Vagina (tissue), 2 donors: ENCODE results near the gene HPN. TPM values are rescaled to one million over a fixed set of nuclear protein-coding genes. Genes with fewer than 3 reads are reported as not detected.

Experiments used
- DNase-seq, 2 donors: peaks; one replicate each; pipeline ENCODE4 v3.0.0-alpha.2; 2017; ENCODE audit errors: extremely low spot score in 2 of 2
- H3K27ac ChIP-seq: fragments of 200-600 bp; sonication (generic); one replicate; pipeline ENCODE4 v1.5.1; 2019
- H3K27me3 ChIP-seq: fragments of 200-600 bp; sonication (generic); one replicate; pipeline ENCODE4 v1.5.1; 2019
- H3K36me3 ChIP-seq, 2 donors: fragments of 200-600 bp; sonication (generic); one replicate each; pipeline ENCODE4 v1.5.1; 2017 to 2019
- H3K4me1 ChIP-seq: fragments of 200-600 bp; sonication (generic); one replicate; pipeline ENCODE4 v1.5.1; 2019
- H3K4me3 ChIP-seq, 2 donors: fragments of 200-600 bp; sonication (generic); 1 replicate in 1 of 2; 2 replicates in 1 of 2; pipeline ENCODE4 v1.5.1; 2016 to 2019
- H3K9me3 ChIP-seq: fragments of 200-600 bp; sonication (generic); one replicate; pipeline ENCODE4 v1.5.1; 2019
- CTCF ChIP-seq, 3 experiments: fragments of 450-650 bp in 2 of 3; fragments of 200-600 bp in 1 of 3; sonication (generic) in 1 of 3; IDR thresholded peaks; one replicate each; pipeline ENCODE4 v1.5.1; 2017 to 2019; ENCODE audit warnings: antibody characterized with exemption in 3 of 3, mild to moderate bottlenecking in 2 of 3, moderate library complexity in 2 of 3
- POLR2A ChIP-seq, 2 donors: fragments of 450-650 bp; IDR thresholded peaks; one replicate each; pipeline ENCODE4 v1.6.1; 2017; ENCODE audit warnings: antibody characterized with exemption in 2 of 2, mild to moderate bottlenecking in 2 of 2, moderate library complexity in 2 of 2
- POLR2AphosphoS5 ChIP-seq, 2 donors: sonication (generic); formaldehyde crosslinking; IDR thresholded peaks; one replicate each; pipeline ENCODE4 v1.9.0; 2017; ENCODE audit warnings: antibody characterized with exemption in 2 of 2, mild to moderate bottlenecking in 2 of 2, low read depth in 1 of 2; ENCODE audit not compliant: insufficient read depth in 1 of 2
- intact Hi-C: fragments of 100-400 bp; cut with DNase I; formaldehyde crosslinking; loops from one replicate; pipeline ENCODE4 v1.15.1; 2023
- total RNA-seq: library from RNA; depleted of rRNA; stranded (reverse); fragments of >200 nt; gene quantifications from one replicate; pipeline ENCODE4 v1.2.3, GENCODE V29; 2016

The HPN gene
- total RNA-seq, 1 donor from 2014 or later = not detected

- H3K27me3 ChIP-seq = no peaks in the 10 kb centered on the region
- H3K4me3 ChIP-seq = no peak overlapping the region
- intact Hi-C loops = no loop called here
- no peak overlapping the region for H3K27ac ChIP-seq
- TF ChIP-seq CTCF (IDR thresholded peaks at IDR 0.05) = no peak
- no peak for TF ChIP-seq POLR2AphosphoS5 (IDR thresholded peaks at IDR 0.05; ENCODE audit: insufficient read depth in 1 of 2, low read depth in 1 of 2)
- TF ChIP-seq POLR2A (IDR thresholded peaks at IDR 0.05) = no peak
- no peaks in the 10 kb centered on the region for H3K4me1 ChIP-seq
- H3K9me3 ChIP-seq = no peaks in the 10 kb centered on the region
- no peaks in the 10 kb centered on the region for H3K36me3 ChIP-seq
- DNase-seq = no peak
Measured at GRCh38 chr19:35070471-35070870, 28.9 kb downstream of the HPN start.

GRCh38 chr19:35073516-35073915 lies 32.0 kb downstream of the HPN start:
- Histone ChIP-seq H3K4me3 (no peak overlapping the region), H3K27ac (no peak overlapping the region), H3K27me3 (no peaks in the 10 kb centered on the region), H3K9me3 (no peaks in the 10 kb centered on the region), H3K4me1 (no peaks in the 10 kb centered on the region), H3K36me3 (no peaks in the 10 kb centered on the region)
- intact Hi-C loops = no loop called here
- no peak for TF ChIP-seq CTCF (IDR thresholded peaks at IDR 0.05)
- no peak for TF ChIP-seq POLR2A (IDR thresholded peaks at IDR 0.05)
- TF ChIP-seq POLR2AphosphoS5 (IDR thresholded peaks at IDR 0.05; ENCODE audit: insufficient read depth in 1 of 2, low read depth in 1 of 2) = no peak
- no peak for DNase-seq

GRCh38 chr19:35073941-35074340 lies 32.4 kb downstream of the HPN start:
- H3K4me1 ChIP-seq = no peaks in the 10 kb centered on the region
- intact Hi-C loops = no loop called here
- no peak overlapping the region for H3K4me3 ChIP-seq
- no peaks in the 10 kb centered on the region for H3K36me3 ChIP-seq
- no peak for DNase-seq
- no peaks in the 10 kb centered on the region for H3K27me3 ChIP-seq
- no peak for TF ChIP-seq POLR2AphosphoS5 (IDR thresholded peaks at IDR 0.05; ENCODE audit: insufficient read depth in 1 of 2, low read depth in 1 of 2)
- TF ChIP-seq CTCF (IDR thresholded peaks at IDR 0.05) = no peak
- TF ChIP-seq POLR2A (IDR thresholded peaks at IDR 0.05) = no peak
- H3K27ac ChIP-seq = no peak overlapping the region
- no peaks in the 10 kb centered on the region for H3K9me3 ChIP-seq

GRCh38 chr19:35074426-35075201 lies 33.1 kb downstream of the HPN start:
- no peak for DNase-seq
- Histone ChIP-seq H3K4me1 (no peaks in the 10 kb centered on the region), H3K9me3 (no peaks in the 10 kb centered on the region), H3K4me3 (no peak overlapping the region), H3K27ac (no peak overlapping the region), H3K27me3 (no peaks in the 10 kb centered on the region), H3K36me3 (no peaks in the 10 kb centered on the region)
- TF ChIP-seq POLR2A (IDR thresholded peaks at IDR 0.05) (no peak), POLR2AphosphoS5 (IDR thresholded peaks at IDR 0.05; ENCODE audit: insufficient read depth in 1 of 2, low read depth in 1 of 2) (no peak), CTCF (IDR thresholded peaks at IDR 0.05) (no peak)
- intact Hi-C loops = loop anchor here (5.0 kb wide), 1 partner anchor 68 kb away; the partner anchor contains the start of gene FXYD7
